Astrocyte (in vitro differentiated cells and primary cell): ENCODE results near the gene EPB41. TPM values are rescaled to one million over a fixed set of nuclear protein-coding genes. Genes with fewer than 3 reads are reported as not detected.
A peak's percentile ranks its signal among the peaks of the same experiment; 100 is the strongest.

ENCODE experiments used
- DNase-seq: peaks from one replicate; pipeline ENCODE4 v3.0.0-alpha.2; 2010; ENCODE audit warnings: low read depth
- FAIRE-seq: peaks from 2 replicates; lab custom pipeline; 2011; peaks lifted over from hg19 to GRCh38; lab: Jason Lieb, UNC
- H2AFZ ChIP-seq: 2 replicates; pipeline ENCODE4 v1.6.0; 2012; ENCODE audit warnings: low read depth, low read length, inconsistent platforms
- H3K27ac ChIP-seq: 2 replicates; pipeline ENCODE4 v1.5.1; 2011; ENCODE audit warnings: low read depth, low read length, inconsistent platforms
- H3K27me3 ChIP-seq: 2 replicates; pipeline ENCODE4 v1.6.0; 2011; ENCODE audit warnings: low read length, inconsistent platforms; ENCODE audit not compliant: insufficient read depth
- H3K36me3 ChIP-seq: 2 replicates; pipeline ENCODE4 v1.5.1; 2011; ENCODE audit warnings: low read length, inconsistent platforms; ENCODE audit not compliant: insufficient read depth
- H3K4me1 ChIP-seq: 2 replicates; pipeline ENCODE4 v1.5.1; 2011; ENCODE audit warnings: low read length, inconsistent platforms; ENCODE audit not compliant: insufficient read depth
- H3K4me2 ChIP-seq: 2 replicates; pipeline ENCODE4 v1.6.0; 2012; ENCODE audit warnings: low read length, inconsistent platforms
- H3K4me3 ChIP-seq: 2 replicates; pipeline ENCODE4 v1.5.1; 2011; ENCODE audit warnings: low read depth, mild to moderate bottlenecking, low read length, inconsistent platforms; ENCODE audit not compliant: insufficient read depth
- H3K79me2 ChIP-seq: 2 replicates; pipeline ENCODE4 v1.6.0; 2012; ENCODE audit warnings: mild to moderate bottlenecking, low read length, inconsistent platforms; ENCODE audit not compliant: insufficient read depth
- H3K9ac ChIP-seq: 2 replicates; pipeline ENCODE4 v1.6.0; 2012; ENCODE audit warnings: mild to moderate bottlenecking, low read length, inconsistent platforms
- H3K9me3 ChIP-seq: 2 replicates; pipeline ENCODE4 v1.5.1; 2012; ENCODE audit warnings: low read depth, mild to moderate bottlenecking, low read length, inconsistent platforms; ENCODE audit not compliant: insufficient read depth
- H4K20me1 ChIP-seq: 2 replicates; pipeline ENCODE4 v1.6.0; 2012; ENCODE audit warnings: low read length, inconsistent platforms; ENCODE audit not compliant: insufficient read depth
- H3K27ac Mint-ChIP-seq: one replicate; pipeline ENCODE4 v1.8.0; 2021; ENCODE audit warnings: mild to moderate bottlenecking, mixed read lengths; ENCODE audit not compliant: unreplicated experiment
- H3K27me3 Mint-ChIP-seq: one replicate; pipeline ENCODE4 v1.8.0; 2021; ENCODE audit warnings: low read depth, mixed read lengths; ENCODE audit not compliant: unreplicated experiment
- H3K36me3 Mint-ChIP-seq: one replicate; pipeline ENCODE4 v1.8.0; 2021; ENCODE audit warnings: low read depth, mixed read lengths; ENCODE audit not compliant: unreplicated experiment
- H3K4me1 Mint-ChIP-seq: one replicate; pipeline ENCODE4 v1.8.0; 2021; ENCODE audit warnings: low read depth, mixed read lengths; ENCODE audit not compliant: unreplicated experiment
- H3K4me3 Mint-ChIP-seq: one replicate; pipeline ENCODE4 v1.8.0; 2021; ENCODE audit warnings: mild to moderate bottlenecking, moderate library complexity, mixed read lengths; ENCODE audit not compliant: unreplicated experiment
- H3K9me3 Mint-ChIP-seq: one replicate; pipeline ENCODE4 v1.8.0; 2021; ENCODE audit warnings: mild to moderate bottlenecking, mixed read lengths; ENCODE audit not compliant: unreplicated experiment
- EZH2 ChIP-seq: IDR thresholded peaks from 2 replicates; pipeline ENCODE4 v1.6.1; 2012; ENCODE audit warnings: mild to moderate bottlenecking, low read length, inconsistent platforms; ENCODE audit not compliant: insufficient read depth
- total RNA-seq: library from RNA; stranded (reverse); gene quantifications from 2 replicates; pipeline ENCODE4 v1.2.1, GENCODE V29; 2021
- TF ChIP-seq, protein P1 (sequence below): IDR thresholded peaks from 2 replicates; pipeline ENCODE4 v1.5.1; 2011; ENCODE audit warnings: low read depth, mild to moderate bottlenecking, inconsistent platforms, low read length, moderate library complexity; ENCODE audit not compliant: insufficient read depth

EPB41 gene
- total RNA-seq, 1 donor from 2014 or later, result 13.9 TPM

DNA sequence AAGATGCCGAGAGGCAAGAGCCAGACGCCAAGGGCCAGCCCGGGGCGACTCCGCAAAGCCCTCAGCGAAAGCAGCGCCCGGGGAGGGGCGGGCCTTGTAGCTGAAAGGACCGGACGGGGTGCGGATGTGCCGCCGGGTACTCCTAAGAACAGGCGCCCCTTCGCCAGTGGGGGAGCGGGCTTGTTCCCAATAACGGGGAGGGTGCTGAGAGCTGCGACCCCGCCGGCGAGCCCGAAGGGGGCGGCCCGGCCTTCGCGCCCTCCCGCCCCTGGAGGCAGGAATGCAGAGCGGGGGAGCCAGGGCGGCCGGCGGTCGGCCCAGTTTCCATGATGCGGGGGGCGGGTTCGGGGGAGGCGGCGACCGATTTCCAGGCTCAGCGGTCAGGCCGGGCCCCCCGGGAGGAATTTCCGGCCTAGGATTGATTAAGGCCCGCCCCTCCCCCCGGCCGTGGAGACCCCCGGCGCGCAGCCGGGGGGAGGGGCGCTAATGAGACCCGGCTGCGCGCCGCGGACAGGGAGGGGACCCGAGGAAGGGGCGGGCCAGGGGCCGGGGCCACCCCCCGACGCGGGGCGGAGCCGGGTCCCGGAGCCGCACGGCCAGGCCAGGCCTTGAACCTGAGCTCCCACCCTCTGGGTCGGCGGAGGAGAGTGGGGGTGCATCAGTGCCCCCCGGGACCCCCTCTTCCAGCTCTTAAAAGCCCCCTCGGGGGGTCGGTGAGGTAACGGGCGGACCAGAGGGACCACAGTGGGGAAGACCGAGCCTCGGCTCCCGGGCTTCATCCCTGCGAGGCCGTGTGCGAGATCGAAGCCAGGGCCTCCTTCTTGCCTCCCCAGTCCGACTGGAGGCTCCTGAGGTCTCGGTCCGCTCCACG lies 210.2 kb downstream of the EPB41 start:
- Histone ChIP-seq H3K4me3 (peak overlapping the region; percentile 71), H2AFZ (peak overlapping the region; percentile 93), H3K4me1 (peaks cover 22% of the 10 kb centered on the region), H3K79me2 (no peaks in the 10 kb centered on the region), H3K9ac (peak overlapping the region; percentile 93), H3K9me3 (no peaks in the 10 kb centered on the region), H3K36me3 (no peaks in the 10 kb centered on the region), H3K27ac (peak overlapping the region; percentile 87), H3K4me2 (peak overlapping the region; percentile 98), H3K27me3 (peaks cover 4% of the 10 kb centered on the region), H4K20me1 (peaks cover 14% of the 10 kb centered on the region)
- Mint-ChIP-seq H3K4me3 (peak overlapping the region; percentile 66), H3K27ac (peak overlapping the region; percentile 58), H3K9me3 (no peaks in the 10 kb centered on the region), H3K4me1 (no peaks in the 10 kb centered on the region), H3K36me3 (no peaks in the 10 kb centered on the region), H3K27me3 (peaks cover 4% of the 10 kb centered on the region)
- TF ChIP-seq EZH2, result peak; percentile 0
- TF ChIP-seq, protein P1, sequence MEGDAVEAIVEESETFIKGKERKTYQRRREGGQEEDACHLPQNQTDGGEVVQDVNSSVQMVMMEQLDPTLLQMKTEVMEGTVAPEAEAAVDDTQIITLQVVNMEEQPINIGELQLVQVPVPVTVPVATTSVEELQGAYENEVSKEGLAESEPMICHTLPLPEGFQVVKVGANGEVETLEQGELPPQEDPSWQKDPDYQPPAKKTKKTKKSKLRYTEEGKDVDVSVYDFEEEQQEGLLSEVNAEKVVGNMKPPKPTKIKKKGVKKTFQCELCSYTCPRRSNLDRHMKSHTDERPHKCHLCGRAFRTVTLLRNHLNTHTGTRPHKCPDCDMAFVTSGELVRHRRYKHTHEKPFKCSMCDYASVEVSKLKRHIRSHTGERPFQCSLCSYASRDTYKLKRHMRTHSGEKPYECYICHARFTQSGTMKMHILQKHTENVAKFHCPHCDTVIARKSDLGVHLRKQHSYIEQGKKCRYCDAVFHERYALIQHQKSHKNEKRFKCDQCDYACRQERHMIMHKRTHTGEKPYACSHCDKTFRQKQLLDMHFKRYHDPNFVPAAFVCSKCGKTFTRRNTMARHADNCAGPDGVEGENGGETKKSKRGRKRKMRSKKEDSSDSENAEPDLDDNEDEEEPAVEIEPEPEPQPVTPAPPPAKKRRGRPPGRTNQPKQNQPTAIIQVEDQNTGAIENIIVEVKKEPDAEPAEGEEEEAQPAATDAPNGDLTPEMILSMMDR, result peak; percentile 26
- DNase-seq (peak; percentile 60), FAIRE-seq (no peak)

DNA sequence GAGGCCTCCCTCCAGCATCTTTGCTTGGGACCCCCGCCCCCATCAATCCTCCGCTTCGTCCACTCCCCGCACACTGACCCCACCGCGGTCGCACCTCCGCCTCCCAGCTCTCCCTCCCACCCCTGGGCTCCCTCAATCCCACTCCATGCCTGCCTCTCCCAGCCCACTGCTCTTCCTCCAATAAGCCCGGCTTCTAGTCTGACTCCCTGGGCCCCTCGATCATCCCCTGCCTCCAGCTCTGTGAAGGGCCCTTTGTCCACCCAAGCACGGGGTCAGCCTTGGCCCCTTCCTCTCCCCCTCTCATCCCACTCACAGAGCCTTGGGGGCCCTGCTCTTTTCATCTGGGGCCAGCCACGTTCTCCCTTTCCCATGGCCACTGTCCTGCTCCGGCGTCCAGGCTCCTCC lies 210.9 kb downstream of the EPB41 start:
- Histone ChIP-seq H3K4me3 (peak overlapping the region; percentile 71), H3K9me3 (no peaks in the 10 kb centered on the region), H3K4me2 (peak overlapping the region; percentile 98), H2AFZ (peak overlapping the region; percentile 93), H3K27me3 (peaks cover 4% of the 10 kb centered on the region), H4K20me1 (peaks cover 9% of the 10 kb centered on the region), H3K36me3 (no peaks in the 10 kb centered on the region), H3K4me1 (peaks cover 22% of the 10 kb centered on the region), H3K9ac (peak overlapping the region; percentile 93), H3K79me2 (no peaks in the 10 kb centered on the region), H3K27ac (peak overlapping the region; percentile 87)
- no peaks in the 10 kb centered on the region for H3K36me3 Mint-ChIP-seq
- no peak for DNase-seq
- no peak for FAIRE-seq
- TF ChIP-seq, protein P1, result no peak
- no peak for TF ChIP-seq EZH2
- H3K9me3 Mint-ChIP-seq, result no peaks in the 10 kb centered on the region
- H3K4me3 Mint-ChIP-seq, result peak overlapping the region; percentile 62
- peaks cover 3% of the 10 kb centered on the region for H3K27me3 Mint-ChIP-seq
- H3K27ac Mint-ChIP-seq, result peak overlapping the region; percentile 58
- H3K4me1 Mint-ChIP-seq, result no peaks in the 10 kb centered on the region

DNA sequence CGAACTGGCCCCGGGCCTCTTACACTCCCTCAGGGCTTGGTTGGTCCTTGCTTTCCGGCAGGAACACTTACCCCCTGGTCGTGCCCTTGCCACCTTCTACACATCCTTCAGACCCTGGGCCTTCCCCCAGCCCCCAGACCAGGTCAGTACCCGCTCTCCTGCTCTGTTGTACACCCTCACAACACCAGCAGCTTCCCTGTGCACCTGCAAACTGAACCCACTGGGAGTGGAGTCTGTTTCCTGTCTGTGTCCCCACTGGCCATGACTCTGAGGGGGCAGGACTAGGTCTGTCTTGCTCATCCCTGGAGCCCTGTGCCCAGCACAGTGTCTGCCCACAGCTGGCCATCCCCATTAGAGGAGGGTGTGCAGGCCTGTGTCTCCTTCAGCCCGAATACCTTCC lies 211.4 kb downstream of the EPB41 start:
- H3K4me2 ChIP-seq, result no peak overlapping the region
- H3K36me3 ChIP-seq, result no peaks in the 10 kb centered on the region
- peaks cover 3% of the 10 kb centered on the region for H4K20me1 ChIP-seq
- H3K9ac ChIP-seq, result no peak overlapping the region
- H3K9me3 Mint-ChIP-seq, result no peaks in the 10 kb centered on the region
- DNase-seq (no peak), FAIRE-seq (no peak)
- no peak overlapping the region for H3K4me3 ChIP-seq
- H3K36me3 Mint-ChIP-seq, result no peaks in the 10 kb centered on the region
- no peak overlapping the region for H2AFZ ChIP-seq
- peaks cover 22% of the 10 kb centered on the region for H3K4me1 ChIP-seq
- H3K27ac Mint-ChIP-seq, result peak overlapping the region; percentile 75
- H3K27ac ChIP-seq, result no peak overlapping the region
- no peaks in the 10 kb centered on the region for H3K4me1 Mint-ChIP-seq
- no peak for TF ChIP-seq EZH2
- TF ChIP-seq, protein P1, result no peak
- no peaks in the 10 kb centered on the region for H3K79me2 ChIP-seq
- H3K9me3 ChIP-seq, result no peaks in the 10 kb centered on the region
- no peaks in the 10 kb centered on the region for H3K27me3 Mint-ChIP-seq
- peaks cover 4% of the 10 kb centered on the region for H3K27me3 ChIP-seq
- H3K4me3 Mint-ChIP-seq, result peak overlapping the region; percentile 62
